SKM-1 (cell line): ENCODE data around the gene GRK5.

Source experiments
- DNase-seq: peaks from one replicate; lab custom pipeline; 2025; ENCODE audit not compliant: unreplicated experiment; lab: John Stamatoyannopoulos, UW

GRK5 gene

GRCh38 chr10:119415536-119416503 is 208.4 kb downstream of the GRK5 start:
- no peak for DNase-seq

GRCh38 chr10:119416855-119417254 is 209.5 kb downstream of the GRK5 start:
- peak; percentile 33 for DNase-seq

DNA sequence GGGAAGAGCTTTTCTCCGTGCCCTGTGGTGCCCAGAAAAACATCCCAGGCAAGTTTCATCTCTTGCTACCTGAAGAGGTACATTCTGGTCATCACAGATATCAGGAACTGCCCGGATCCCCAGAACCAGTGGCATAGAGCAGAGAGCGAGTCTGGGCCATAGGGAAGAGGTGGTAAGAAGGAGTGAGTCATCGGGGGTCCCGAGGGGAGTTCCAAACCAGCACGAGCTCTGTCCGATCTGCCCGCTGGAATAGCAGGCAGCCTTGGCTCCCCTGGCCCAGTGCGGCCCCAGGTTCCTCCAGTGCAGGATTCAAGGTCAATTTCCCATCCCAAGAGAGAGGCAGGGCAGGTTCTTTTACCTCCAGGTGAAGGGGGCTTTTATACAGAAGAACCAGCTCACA is 210.5 kb downstream of the GRK5 start:
- no peak for DNase-seq

DNA sequence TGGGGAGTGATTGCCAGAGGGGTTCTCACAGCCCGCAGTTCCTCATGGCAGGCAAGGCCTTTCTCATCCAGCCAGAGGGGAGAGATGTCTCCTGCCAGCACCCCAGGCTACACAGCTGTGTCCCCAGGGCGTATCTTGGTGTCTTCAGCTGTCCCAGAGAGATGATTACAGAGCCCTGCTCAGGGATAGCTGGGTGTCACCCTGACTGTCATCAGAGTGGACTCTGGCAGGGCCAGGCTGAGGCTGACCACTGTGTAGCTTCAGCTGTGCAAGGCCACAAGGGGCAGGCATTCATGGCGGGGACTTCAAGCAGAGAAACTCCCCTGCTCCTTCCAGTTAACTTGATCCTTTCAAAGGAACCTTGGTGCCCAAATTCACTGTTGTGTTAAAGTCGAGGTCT is 211.0 kb downstream of the GRK5 start:
- no peak for DNase-seq

DNA sequence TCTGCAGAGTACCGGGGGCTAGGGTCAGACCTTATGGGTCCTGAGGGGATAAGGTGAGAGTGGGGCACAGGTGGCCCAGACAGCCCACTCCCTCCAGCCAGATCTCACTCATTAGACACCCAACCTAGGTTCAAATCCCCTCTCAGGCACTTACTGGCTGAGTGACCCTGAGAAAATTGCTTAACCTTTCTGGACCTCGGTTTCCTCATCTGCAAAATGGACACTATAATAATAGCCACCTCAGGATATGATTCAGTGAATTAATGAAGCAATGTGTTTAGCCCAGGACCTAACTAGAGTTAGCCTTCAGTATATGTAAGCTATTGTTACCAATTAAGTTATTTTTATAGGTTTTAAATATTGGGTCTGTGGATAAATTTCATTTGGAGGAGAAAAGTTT is 212.6 kb downstream of the GRK5 start:
- DNase-seq = no peak

- DNase-seq = no peak
Measured at GRCh38 chr10:119420950-119421875, 213.8 kb downstream of the GRK5 start.

- DNase-seq = no peak
Measured at GRCh38 chr10:119421891-119422681, 214.7 kb downstream of the GRK5 start.

- DNase-seq = no peak
Measured at GRCh38 chr10:119422682-119423509, 215.5 kb downstream of the GRK5 start.

GRCh38 chr10:119423510-119424257 is 216.3 kb downstream of the GRK5 start:
- no peak for DNase-seq

DNA sequence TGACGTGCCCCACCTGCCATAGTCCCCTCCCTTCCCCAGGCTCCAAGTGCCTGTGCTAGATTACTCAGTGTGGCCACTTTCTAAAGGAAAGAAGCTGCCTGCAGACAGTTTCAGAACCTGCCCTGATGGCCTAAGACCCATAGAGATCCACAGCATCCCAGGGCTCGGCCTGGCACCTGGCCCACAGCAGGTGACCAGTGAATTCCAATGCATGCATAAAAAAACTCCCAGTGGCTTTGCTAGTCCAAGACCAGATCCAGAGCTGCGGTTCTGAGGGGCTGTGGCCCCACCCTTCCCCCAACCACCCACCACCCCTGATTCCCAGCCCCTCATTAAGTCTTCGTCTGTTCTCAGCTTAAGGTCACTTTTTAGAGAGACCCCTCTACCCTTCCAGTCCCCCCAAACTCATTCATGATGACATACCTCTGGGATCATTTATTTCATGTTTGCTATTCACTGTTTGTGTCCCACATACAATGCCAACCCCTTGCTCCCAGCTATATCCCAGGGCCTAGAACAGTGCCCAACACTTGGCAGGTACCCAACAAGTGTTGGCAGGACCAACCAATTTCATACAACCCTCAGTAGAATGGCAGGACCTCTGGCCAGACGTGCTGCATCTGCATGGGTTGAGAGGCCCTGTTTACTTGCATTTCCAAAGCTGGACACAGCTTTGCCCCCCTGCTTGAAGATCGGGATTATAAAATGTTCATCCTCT is 217.0 kb downstream of the GRK5 start:
- no peak for DNase-seq

GRCh38 chr10:119425102-119425880 is 217.9 kb downstream of the GRK5 start:
- DNase-seq = no peak

DNA sequence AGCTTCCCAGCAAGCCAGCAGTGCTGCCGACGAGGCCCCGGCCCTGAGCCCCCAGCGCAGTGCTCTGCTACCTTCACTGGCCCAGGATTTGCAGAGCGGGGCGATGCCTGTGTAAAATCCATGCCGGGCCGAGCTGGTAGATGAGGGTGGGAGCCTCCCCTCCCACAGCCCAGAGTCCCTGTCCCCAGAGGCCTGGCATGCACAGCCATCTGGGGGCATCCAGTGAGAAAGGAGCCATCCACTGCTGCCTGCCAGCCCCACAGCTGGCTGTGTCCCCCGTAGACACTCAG is 218.5 kb downstream of the GRK5 start:
- no peak for DNase-seq

- DNase-seq = no peak
Measured at GRCh38 chr10:119426699-119427098, 219.3 kb downstream of the GRK5 start.

GRCh38 chr10:119427263-119427864 is 220.0 kb downstream of the GRK5 start:
- no peak for DNase-seq

- DNase-seq = no peak
Measured at GRCh38 chr10:119428789-119429188, 221.4 kb downstream of the GRK5 start.

DNA sequence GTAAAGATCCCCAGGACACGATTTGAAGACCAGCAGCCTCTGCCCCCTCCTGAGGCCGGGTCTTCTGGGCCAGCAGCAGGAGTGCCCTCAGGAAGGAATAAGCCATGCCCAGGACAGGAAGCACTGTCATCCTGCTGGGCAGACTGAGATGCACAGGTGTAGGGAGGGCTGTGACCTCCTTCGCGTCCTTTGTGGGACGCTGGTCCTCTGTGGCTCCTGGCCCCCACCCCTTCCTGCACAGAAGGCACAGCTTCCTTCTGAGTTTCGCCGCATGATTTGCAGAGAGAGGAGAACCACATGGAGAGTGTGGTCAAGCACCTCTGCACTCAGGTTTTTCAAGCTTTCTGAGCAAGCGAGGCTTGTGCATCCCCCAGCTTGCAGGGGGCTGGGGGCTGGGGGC is 222.4 kb downstream of the GRK5 start:
- DNase-seq = no peak

DNA sequence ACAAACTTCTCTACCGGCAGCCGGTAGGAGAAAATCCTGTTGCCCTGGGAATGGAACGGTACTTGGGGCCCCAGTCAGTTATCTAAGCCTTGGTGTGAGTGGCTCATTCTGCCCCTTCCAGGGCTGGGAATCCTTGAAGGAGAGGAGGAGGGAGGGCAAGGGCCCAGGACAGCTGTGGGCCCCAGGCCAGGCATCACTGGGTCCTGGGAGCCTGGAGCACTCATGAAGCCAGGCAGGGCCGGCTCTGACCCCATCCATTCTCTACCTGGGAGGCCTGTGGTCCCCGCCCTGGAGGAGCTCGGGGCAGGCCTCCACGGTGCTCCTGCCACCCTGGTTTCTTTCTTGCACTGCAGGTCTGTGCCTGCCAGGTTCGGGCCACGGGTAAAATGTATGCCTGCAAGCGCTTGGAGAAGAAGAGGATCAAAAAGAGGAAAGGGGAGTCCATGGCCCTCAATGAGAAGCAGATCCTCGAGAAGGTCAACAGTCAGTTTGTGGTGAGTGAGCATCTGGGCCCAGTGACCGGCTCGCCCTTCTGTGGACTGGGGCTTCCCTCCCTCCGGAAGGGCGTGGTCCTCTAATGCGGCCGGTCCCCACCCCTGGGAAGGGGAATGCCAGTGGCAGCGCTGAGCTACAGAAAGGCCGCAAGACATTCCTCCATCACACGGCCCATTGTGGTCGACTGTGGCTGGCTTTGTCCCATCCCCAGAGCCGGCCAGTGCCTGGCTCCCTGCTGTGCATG is 223.8 kb downstream of the GRK5 start:
- DNase-seq = no peak
